MCF 10A (cell line): ENCODE results near the gene CHDH. TPM values are rescaled to one million over a fixed set of nuclear protein-coding genes. Genes with fewer than 3 reads are reported as not detected.

Source experiments
- BruUV-seq: library from RNA; stranded (reverse); fragments of 400-500 nt; replicated peaks from 2 replicates; lab custom pipeline; 2021; lab: Mats Ljungman, UMichigan
- CTCF ChIA-PET: fragments of 300-600 bp; sonication (Branson Sonifier 250); formaldehyde crosslinking; extraction: SDS; loops from one replicate; lab custom pipeline; 2021; ENCODE audit warnings: antibody characterized with exemption, inconsistent platforms; lab: Yijun Ruan, JAX
- POLR2A ChIA-PET: fragments of 300-600, 350-650 bp; sonication (Branson Sonifier 250); formaldehyde crosslinking; extraction: SDS; loops from one replicate; lab custom pipeline; 2020; ENCODE audit warnings: antibody characterized with exemption, inconsistent platforms; lab: Yijun Ruan, JAX
- DNase-seq: peaks from one replicate; pipeline ENCODE4 v3.0.0-alpha.2; 2018; ENCODE audit not compliant: unreplicated experiment
- H3K27ac Mint-ChIP-seq: one replicate; pipeline ENCODE4 v1.8.0; 2022; ENCODE audit warnings: mild to moderate bottlenecking, low read depth, mixed read lengths; ENCODE audit not compliant: unreplicated experiment
- H3K27me3 Mint-ChIP-seq: one replicate; pipeline ENCODE4 v1.8.0; 2022; ENCODE audit warnings: mixed read lengths; ENCODE audit not compliant: insufficient read depth, unreplicated experiment
- H3K36me3 Mint-ChIP-seq: one replicate; pipeline ENCODE4 v1.8.0; 2022; ENCODE audit warnings: mild to moderate bottlenecking, moderate library complexity, mixed read lengths; ENCODE audit not compliant: insufficient read depth, unreplicated experiment
- H3K4me1 Mint-ChIP-seq: one replicate; pipeline ENCODE4 v1.8.0; 2022; ENCODE audit warnings: mixed read lengths; ENCODE audit not compliant: insufficient read depth, unreplicated experiment
- H3K4me3 Mint-ChIP-seq: one replicate; pipeline ENCODE4 v1.8.0; 2022; ENCODE audit warnings: mild to moderate bottlenecking, moderate library complexity, mixed read lengths; ENCODE audit not compliant: unreplicated experiment
- H3K9me3 Mint-ChIP-seq: one replicate; pipeline ENCODE4 v1.8.0; 2022; ENCODE audit warnings: mixed read lengths; ENCODE audit not compliant: unreplicated experiment
- intact Hi-C: fragments of 100-400 bp; cut with micrococcal nuclease; formaldehyde crosslinking; loops from 2 replicates; pipeline ENCODE4 v1.14.1; 2022
- total RNA-seq: library from RNA; stranded (reverse); gene quantifications from 2 replicates; pipeline ENCODE4 v1.2.3, GENCODE V29; 2022
- TF ChIP-seq, protein P1 (sequence below): fragments of 200-600 bp; IDR thresholded peaks from one replicate; pipeline ENCODE4 v1.8.0; 2022; ENCODE audit warnings: antibody characterized with exemption, mild to moderate bottlenecking; ENCODE audit not compliant: unreplicated experiment

The CHDH gene
- total RNA-seq, 1 experiment from 2014 or later, result 0.49 TPM

DNA sequence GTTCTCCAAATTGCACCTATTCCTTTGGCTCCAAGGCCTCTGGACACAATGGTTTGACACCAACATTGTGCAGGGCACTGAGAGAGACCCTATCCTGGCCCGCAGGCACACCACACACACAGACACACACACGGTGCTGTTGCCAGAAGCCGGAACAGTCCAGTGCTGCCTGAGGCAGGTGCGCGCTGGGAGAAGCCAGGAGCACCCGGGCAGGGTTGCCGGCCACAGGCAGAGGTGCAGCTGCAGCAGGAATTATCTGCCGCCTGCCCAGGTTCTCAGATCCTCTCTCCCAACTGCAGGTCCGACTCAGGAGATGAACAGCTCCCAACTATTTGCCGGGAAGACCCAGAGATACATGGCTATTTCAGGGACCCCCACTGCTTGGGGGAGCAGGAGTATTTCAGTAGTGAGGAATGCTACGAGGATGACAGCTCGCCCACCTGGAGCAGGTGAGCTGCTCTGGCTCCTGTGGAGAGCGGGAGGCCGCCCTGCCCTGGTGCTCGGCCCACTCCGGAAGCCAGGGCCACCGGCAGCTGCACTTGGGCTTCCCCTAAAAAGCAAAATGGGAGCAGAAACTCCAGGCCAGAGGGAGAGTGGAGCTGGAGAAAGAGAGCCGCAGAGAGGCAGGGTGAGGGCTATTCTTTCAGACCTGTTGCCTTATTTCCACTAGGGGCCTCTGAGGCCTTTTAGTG is 42.9 kb downstream of the CHDH start:
- DNase-seq, result no peak
- no peaks in the 10 kb centered on the region for H3K4me1 Mint-ChIP-seq
- BruUV-seq, result no TSS peak
- intact Hi-C loops, result no loop called here
- H3K9me3 Mint-ChIP-seq, result no peaks in the 10 kb centered on the region
- POLR2A ChIA-PET, result no interaction called here
- TF ChIP-seq, protein P1, sequence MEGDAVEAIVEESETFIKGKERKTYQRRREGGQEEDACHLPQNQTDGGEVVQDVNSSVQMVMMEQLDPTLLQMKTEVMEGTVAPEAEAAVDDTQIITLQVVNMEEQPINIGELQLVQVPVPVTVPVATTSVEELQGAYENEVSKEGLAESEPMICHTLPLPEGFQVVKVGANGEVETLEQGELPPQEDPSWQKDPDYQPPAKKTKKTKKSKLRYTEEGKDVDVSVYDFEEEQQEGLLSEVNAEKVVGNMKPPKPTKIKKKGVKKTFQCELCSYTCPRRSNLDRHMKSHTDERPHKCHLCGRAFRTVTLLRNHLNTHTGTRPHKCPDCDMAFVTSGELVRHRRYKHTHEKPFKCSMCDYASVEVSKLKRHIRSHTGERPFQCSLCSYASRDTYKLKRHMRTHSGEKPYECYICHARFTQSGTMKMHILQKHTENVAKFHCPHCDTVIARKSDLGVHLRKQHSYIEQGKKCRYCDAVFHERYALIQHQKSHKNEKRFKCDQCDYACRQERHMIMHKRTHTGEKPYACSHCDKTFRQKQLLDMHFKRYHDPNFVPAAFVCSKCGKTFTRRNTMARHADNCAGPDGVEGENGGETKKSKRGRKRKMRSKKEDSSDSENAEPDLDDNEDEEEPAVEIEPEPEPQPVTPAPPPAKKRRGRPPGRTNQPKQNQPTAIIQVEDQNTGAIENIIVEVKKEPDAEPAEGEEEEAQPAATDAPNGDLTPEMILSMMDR, result no peak
- CTCF ChIA-PET, result interaction anchor here (0.6 kb wide), 1 partner anchor 344 kb away, joined by 3 read pairs; no protein-coding TSS in a partner anchor
- H3K36me3 Mint-ChIP-seq, result no peaks in the 10 kb centered on the region
- H3K27me3 Mint-ChIP-seq, result no peaks in the 10 kb centered on the region
- no peak overlapping the region for H3K27ac Mint-ChIP-seq
- H3K4me3 Mint-ChIP-seq, result no peak overlapping the region

DNA sequence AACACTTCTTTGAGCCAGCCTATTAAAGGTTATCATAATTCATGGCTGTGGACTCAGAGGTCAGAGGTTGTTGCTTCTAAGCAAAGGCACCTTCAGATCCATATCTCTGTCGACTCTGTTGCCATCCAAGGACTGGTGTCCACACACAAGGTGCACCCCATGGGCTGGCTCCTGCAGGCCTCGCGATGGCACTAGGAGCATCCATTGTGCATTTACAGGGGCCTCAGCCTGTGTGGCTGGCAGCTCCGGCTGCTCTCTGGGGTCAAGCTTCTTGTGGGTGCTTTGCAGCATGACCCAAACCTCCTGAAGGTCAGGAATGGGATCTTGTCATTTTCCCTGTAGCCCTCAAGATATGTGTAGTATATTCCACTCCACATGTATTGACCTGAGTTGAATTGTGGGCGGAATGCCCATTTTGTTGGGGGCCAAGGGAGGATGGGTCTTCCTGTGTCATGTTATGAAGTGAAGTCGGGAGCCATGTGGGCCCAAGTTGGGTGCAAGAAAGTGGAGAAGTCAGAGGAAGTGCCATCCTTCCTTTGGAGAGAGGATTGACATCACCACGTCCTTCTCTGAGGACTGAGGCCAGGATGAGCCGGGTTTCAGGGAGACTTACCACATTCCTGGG is 43.9 kb downstream of the CHDH start:
- H3K27me3 Mint-ChIP-seq, result no peaks in the 10 kb centered on the region
- ChIA-PET POLR2A (no interaction called here), CTCF (no interaction called here)
- intact Hi-C loops, result no loop called here
- H3K4me1 Mint-ChIP-seq, result no peaks in the 10 kb centered on the region
- H3K9me3 Mint-ChIP-seq, result no peaks in the 10 kb centered on the region
- H3K36me3 Mint-ChIP-seq, result no peaks in the 10 kb centered on the region
- no peak overlapping the region for H3K4me3 Mint-ChIP-seq
- TF ChIP-seq, protein P1, result no peak
- H3K27ac Mint-ChIP-seq, result no peak overlapping the region
- DNase-seq, result no peak
- BruUV-seq, result no TSS peak

DNA sequence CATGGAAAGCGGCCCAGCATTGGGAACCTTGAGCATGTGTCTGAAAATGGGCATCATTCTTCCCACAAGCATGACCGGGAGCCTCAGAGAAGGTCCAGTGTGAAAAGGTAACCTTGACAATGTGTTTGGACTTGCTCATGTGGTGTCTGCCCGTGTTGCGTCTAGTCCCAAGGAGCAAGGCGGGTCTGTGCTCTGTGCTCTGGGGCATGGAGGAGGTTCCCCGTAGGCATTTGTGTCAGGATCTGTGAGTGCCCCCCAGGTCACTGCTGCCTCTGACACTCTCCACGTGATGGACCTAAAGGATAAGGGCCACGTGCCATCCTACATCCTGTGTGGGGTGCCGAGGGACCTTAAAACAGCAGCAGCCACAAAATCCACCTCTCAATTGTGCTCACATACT is 44.9 kb downstream of the CHDH start:
- Mint-ChIP-seq H3K4me3 (no peak overlapping the region), H3K36me3 (no peaks in the 10 kb centered on the region), H3K27ac (no peak overlapping the region), H3K9me3 (no peaks in the 10 kb centered on the region), H3K4me1 (no peaks in the 10 kb centered on the region), H3K27me3 (no peaks in the 10 kb centered on the region)
- intact Hi-C loops, result no loop called here
- TF ChIP-seq, protein P1, result no peak
- no peak for DNase-seq
- CTCF ChIA-PET, result interaction anchor here (0.5 kb wide), 1 partner anchor 44 kb away, joined by 4 read pairs; no protein-coding TSS in a partner anchor
- no TSS peak for BruUV-seq
- POLR2A ChIA-PET, result no interaction called here

DNA sequence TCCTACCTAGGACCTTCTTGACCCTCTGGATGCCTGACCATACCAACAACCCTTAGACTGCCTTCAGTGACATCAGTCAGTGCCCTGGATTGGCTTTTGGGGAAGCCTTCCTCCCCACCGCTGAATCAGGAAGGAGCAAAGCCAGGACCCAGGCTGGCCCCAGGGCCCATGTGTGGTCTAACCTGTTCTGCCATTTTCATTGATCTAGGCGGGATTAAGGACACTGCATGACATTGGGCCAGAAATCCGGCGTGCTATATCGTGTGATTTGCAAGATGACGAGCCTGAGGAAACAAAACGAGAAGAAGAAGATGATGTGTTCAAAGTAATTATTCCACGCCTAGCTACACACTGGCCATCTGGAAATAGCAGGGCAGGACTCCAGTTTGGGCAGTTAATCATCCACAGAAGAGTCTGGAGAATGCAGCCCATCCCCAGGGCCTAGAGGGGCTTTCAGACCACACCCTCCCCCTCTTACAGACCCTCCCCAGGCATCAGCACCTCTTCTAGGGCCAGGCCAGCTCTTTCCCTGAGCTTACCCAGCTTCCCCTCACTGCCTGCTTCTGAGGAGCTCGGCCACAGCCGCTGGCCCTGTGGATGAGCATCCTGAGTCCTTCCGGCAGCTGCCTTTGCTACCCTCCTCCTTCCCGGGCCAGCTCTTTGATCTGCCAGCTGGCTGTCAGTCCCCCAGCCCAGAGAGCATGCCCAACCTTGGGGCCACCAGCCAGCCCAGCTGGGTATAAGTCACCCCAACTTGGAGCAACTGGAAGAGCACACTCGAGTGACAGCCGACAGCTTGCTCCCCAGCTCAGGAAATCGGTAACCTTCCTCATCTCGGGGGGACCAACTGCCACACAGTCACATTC is 45.9 kb downstream of the CHDH start:
- intact Hi-C loops, result no loop called here
- no TSS peak for BruUV-seq
- Mint-ChIP-seq H3K27me3 (no peaks in the 10 kb centered on the region), H3K4me1 (peaks cover 4% of the 10 kb centered on the region), H3K4me3 (no peak overlapping the region), H3K36me3 (no peaks in the 10 kb centered on the region), H3K27ac (no peak overlapping the region), H3K9me3 (no peaks in the 10 kb centered on the region)
- no peak for DNase-seq
- POLR2A ChIA-PET, result no interaction called here
- TF ChIP-seq, protein P1, result no peak
- CTCF ChIA-PET, result interaction anchor here (0.6 kb wide), 1 partner anchor 425 kb away, joined by 3 read pairs; no protein-coding TSS in a partner anchor
